Measurements from ENCODE around the gene GOLPH3.

The GOLPH3 gene

GRCh38 chr5:32100691-32101302 lies 73.3 kb downstream of the GOLPH3 start:
- no peak for DNase-seq (ENCODE audit: low read depth)

GRCh38 chr5:32100230-32100629 lies 73.9 kb downstream of the GOLPH3 start:
- no peak overlapping the region for H3K4me3 ChIP-seq (ENCODE audit: low read length)
- no peak for TF ChIP-seq CTCF (IDR thresholded peaks at IDR 0.05; ENCODE audit: insufficient read depth, low read depth, low read length, missing control alignments)
- no peak for DNase-seq (ENCODE audit: low read depth)

More at GRCh38 chr5:32100691-32101302, 73.3 kb downstream of the GOLPH3 start:
- H3K4me3 ChIP-seq (ENCODE audit: low read length) = no peak overlapping the region
- no peak for TF ChIP-seq CTCF (IDR thresholded peaks at IDR 0.05; ENCODE audit: insufficient read depth, low read depth, low read length, missing control alignments)

GRCh38 chr5:32099486-32100035 lies 74.6 kb downstream of the GOLPH3 start:
- H3K4me3 ChIP-seq (ENCODE audit: low read length) = no peak overlapping the region
- TF ChIP-seq CTCF (IDR thresholded peaks at IDR 0.05; ENCODE audit: insufficient read depth, low read depth, low read length, missing control alignments) = no peak
- DNase-seq (ENCODE audit: low read depth) = no peak

GRCh38 chr5:32098890-32099310 lies 75.2 kb downstream of the GOLPH3 start:
- no peak overlapping the region for H3K4me3 ChIP-seq (ENCODE audit: low read length)
- no peak for DNase-seq (ENCODE audit: low read depth)
- TF ChIP-seq CTCF (IDR thresholded peaks at IDR 0.05; ENCODE audit: insufficient read depth, low read depth, low read length, missing control alignments) = no peak

GRCh38 chr5:32098291-32098690 lies 75.8 kb downstream of the GOLPH3 start:
- no peak overlapping the region for H3K4me3 ChIP-seq (ENCODE audit: low read length)
- no peak for DNase-seq (ENCODE audit: low read depth)
- no peak for TF ChIP-seq CTCF (IDR thresholded peaks at IDR 0.05; ENCODE audit: insufficient read depth, low read depth, low read length, missing control alignments)

GRCh38 chr5:32096891-32097595 lies 77.1 kb downstream of the GOLPH3 start:
- H3K4me3 ChIP-seq (ENCODE audit: low read length) = no peak overlapping the region
- TF ChIP-seq CTCF (IDR thresholded peaks at IDR 0.05; ENCODE audit: insufficient read depth, low read depth, low read length, missing control alignments) = no peak
- no peak for DNase-seq (ENCODE audit: low read depth)

All from epithelial cell of esophagus (primary cell).